ENCODE results near the gene ASIC3.
A peak's percentile ranks its signal among the peaks of the same experiment; 100 is the strongest.

ASIC3 gene

DNA sequence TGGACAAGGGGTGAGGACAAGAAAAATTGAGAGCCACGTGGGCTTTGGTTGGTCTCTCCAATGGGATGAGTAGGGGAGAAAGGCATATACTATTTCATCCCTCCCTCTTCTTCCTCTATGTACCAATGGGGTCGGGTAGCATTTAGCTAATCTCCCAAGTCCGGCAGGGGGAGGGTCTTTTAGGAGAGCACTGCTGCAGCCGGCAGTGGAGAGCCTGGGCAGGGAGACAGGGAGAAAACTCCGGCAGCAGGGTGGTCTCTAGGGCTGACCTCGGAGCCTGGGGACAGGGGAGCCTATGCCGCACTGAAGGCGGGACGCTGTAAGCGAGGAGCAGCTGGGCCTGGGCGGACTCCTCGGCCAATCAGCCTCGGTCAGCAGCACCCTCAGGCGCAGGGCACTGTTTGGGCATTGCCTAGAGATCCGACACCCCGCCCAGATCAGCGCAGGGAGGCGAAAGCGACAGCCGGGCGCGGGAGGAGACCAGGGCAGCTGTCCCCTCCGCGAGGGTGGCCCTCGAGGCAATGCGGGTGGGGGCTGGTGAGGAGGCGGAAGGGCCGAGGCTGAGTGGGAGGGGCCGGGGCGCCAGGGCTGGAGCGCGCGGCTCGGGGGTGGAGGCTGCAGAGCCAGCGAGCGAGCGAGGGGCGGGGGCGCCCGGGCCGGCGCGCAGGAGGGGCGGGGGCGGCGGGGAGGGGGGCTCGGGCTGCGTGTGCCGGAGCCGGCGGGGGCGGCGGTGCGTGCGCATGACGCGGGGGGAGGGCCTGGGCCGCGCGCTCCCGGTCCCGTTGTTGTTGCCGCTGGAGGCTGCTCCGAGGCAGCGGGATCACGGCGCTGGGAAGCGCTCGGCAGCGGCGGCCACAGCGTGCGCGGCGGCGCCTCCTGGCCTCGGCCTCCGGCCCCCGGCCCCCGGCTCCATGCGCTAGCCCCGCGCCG lies 37.6 kb downstream of the ASIC3 start, which contains the start of gene AGAP3:
AGAP3 (plus strand) TSS at position 785 of the 930 bp plus-strand sequence. CDS start 267 bp downstream, outside the sequence.
- DNase-seq, result peak; percentile 31 to 53 (median 52)
- H3K4me3 ChIP-seq (ENCODE audit: insufficient read depth, low read depth, low read length, poor library complexity, severe bottlenecking), result peak within 1 kb of the TSS; percentile 83
- peak within 1 kb of the TSS; percentile 59 for H3K27ac ChIP-seq (ENCODE audit: insufficient read depth, low read length, poor library complexity, severe bottlenecking)
- H3K4me1 ChIP-seq (ENCODE audit: control insufficient read depth, insufficient read depth, low read length, poor library complexity, severe bottlenecking), result peaks cover 44% of the 10 kb centered on the region
- H3K36me3 ChIP-seq (ENCODE audit: control insufficient read depth, insufficient read depth, low read length), result no peaks in the 10 kb centered on the region
- no peaks in the 10 kb centered on the region for H3K9me3 ChIP-seq (ENCODE audit: control insufficient read depth, low read length)
- no peaks in the 10 kb centered on the region for H3K27me3 ChIP-seq (replicated peaks; ENCODE audit: control insufficient read depth, insufficient read depth, low read length, poor library complexity, severe bottlenecking)

DNA sequence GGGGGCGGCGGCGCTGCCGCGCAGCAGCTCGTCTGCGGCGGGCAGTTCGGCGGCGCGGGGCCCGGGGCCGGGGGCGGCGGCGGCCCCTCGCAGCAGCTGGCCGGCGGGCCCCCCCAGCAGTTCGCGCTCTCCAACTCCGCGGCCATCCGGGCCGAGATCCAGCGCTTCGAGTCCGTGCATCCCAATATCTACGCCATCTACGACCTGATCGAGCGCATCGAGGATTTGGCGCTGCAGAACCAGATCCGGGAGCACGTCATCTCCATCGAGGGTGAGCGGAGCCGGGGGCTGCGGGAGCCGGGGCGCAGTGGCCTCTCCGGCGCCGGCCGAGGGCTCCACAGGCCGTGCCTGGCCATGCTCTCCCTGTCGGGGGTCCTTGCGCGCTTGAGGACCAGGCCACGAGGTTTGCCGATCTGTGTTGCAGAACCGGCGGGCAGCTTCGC lies 38.5 kb downstream of the ASIC3 start:
- Histone ChIP-seq H3K27ac (ENCODE audit: insufficient read depth, low read length, poor library complexity, severe bottlenecking) (peak overlapping the region; percentile 59), H3K36me3 (ENCODE audit: control insufficient read depth, insufficient read depth, low read length) (no peaks in the 10 kb centered on the region), H3K27me3 (replicated peaks; ENCODE audit: control insufficient read depth, insufficient read depth, low read length, poor library complexity, severe bottlenecking) (no peaks in the 10 kb centered on the region), H3K4me3 (ENCODE audit: insufficient read depth, low read depth, low read length, poor library complexity, severe bottlenecking) (peak overlapping the region; percentile 83), H3K4me1 (ENCODE audit: control insufficient read depth, insufficient read depth, low read length, poor library complexity, severe bottlenecking) (peaks cover 36% of the 10 kb centered on the region), H3K9me3 (ENCODE audit: control insufficient read depth, low read length) (no peaks in the 10 kb centered on the region)
- no peak for DNase-seq

DNA sequence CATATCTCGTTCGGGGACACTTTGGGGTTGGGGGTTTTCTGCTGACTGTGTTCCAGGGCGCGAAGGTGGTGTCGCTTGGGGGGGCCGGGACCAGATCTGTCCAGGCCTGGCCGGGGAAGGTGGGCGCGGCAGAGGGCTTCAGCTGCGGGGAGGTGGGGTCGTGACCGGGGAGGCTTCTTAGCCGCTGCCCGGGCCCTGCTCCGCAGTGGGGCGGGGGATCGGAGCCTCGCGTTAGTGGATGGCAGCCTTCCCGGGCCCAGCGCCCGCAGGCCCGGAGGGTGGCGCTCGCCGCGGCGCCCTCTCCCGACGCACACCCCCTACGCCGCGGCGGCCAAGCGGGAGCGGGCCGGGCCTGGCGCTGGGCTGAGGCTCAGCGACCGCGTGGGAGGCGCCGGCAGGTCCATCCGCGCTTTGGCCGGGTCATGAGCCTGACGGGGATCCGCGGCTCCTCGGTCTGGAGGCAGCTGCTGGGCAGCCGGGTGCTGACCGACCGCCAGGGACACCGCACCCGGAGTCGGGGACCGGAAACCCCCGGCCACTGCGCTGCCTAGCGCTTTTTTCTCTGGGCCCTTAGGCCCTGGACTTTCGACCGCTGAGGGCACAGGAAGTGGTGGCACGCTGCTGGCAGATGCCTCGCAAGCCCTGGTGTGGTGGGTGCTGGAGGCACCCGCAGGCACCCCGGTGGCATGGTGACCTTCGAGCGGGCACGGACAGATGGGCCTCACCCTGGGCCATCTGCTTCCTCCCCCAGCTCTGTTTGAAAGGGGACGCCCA lies 39.1 kb downstream of the ASIC3 start:
- no peak for DNase-seq
- H3K4me3 ChIP-seq (ENCODE audit: insufficient read depth, low read depth, low read length, poor library complexity, severe bottlenecking), result peak overlapping the region; percentile 83
- H3K9me3 ChIP-seq (ENCODE audit: control insufficient read depth, low read length), result no peaks in the 10 kb centered on the region
- no peaks in the 10 kb centered on the region for H3K27me3 ChIP-seq (replicated peaks; ENCODE audit: control insufficient read depth, insufficient read depth, low read length, poor library complexity, severe bottlenecking)
- no peaks in the 10 kb centered on the region for H3K36me3 ChIP-seq (ENCODE audit: control insufficient read depth, insufficient read depth, low read length)
- H3K4me1 ChIP-seq (ENCODE audit: control insufficient read depth, insufficient read depth, low read length, poor library complexity, severe bottlenecking), result peaks cover 30% of the 10 kb centered on the region
- peak overlapping the region; percentile 59 for H3K27ac ChIP-seq (ENCODE audit: insufficient read depth, low read length, poor library complexity, severe bottlenecking)

DNA sequence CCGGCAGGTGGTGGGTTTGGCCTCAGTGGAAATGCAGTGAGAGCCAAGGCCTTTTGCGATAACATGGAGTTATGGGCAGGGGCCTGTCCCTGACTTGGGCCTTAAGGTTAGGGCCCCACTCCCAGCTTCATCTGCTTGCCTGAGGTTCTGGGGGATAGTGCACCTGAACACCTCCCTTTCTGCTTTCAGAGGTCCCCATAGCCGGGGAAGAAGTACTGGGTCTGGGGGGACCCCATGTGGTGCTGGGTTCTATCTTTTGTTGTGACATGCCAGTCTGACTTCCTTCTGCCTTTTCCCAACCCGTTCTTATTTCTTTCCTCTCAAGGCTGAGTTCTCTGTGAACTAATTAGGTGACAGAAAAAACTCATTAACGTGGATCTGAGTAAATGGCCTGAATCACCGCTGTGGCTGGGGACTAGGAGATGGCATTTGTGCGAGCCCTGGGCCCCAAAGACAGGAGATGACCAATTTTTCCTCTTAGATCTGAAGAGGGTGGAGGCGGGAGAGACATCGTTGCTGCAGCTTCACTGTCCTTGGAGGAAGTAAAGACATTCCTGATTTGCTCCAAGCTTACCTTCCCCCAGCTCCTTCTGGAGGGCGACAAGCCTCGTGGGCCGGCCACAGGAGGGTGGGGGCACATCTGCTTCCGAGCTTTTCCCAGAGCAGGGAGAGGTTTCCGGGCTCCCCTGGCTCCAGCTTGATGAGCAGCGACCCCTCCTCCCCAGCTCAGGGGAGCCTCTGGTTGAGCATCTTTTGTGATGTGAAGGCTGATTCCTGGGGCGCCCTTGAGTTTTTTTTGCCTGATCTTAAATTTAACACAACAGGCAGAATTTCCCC lies 39.9 kb downstream of the ASIC3 start:
- peak overlapping the region; percentile 83 for H3K4me3 ChIP-seq (ENCODE audit: insufficient read depth, low read depth, low read length, poor library complexity, severe bottlenecking)
- H3K27me3 ChIP-seq (replicated peaks; ENCODE audit: control insufficient read depth, insufficient read depth, low read length, poor library complexity, severe bottlenecking), result no peaks in the 10 kb centered on the region
- no peak for DNase-seq
- no peaks in the 10 kb centered on the region for H3K9me3 ChIP-seq (ENCODE audit: control insufficient read depth, low read length)
- H3K27ac ChIP-seq (ENCODE audit: insufficient read depth, low read length, poor library complexity, severe bottlenecking), result peak overlapping the region; percentile 59
- H3K4me1 ChIP-seq (ENCODE audit: control insufficient read depth, insufficient read depth, low read length, poor library complexity, severe bottlenecking), result peaks cover 26% of the 10 kb centered on the region
- H3K36me3 ChIP-seq (ENCODE audit: control insufficient read depth, insufficient read depth, low read length), result no peaks in the 10 kb centered on the region

DNA sequence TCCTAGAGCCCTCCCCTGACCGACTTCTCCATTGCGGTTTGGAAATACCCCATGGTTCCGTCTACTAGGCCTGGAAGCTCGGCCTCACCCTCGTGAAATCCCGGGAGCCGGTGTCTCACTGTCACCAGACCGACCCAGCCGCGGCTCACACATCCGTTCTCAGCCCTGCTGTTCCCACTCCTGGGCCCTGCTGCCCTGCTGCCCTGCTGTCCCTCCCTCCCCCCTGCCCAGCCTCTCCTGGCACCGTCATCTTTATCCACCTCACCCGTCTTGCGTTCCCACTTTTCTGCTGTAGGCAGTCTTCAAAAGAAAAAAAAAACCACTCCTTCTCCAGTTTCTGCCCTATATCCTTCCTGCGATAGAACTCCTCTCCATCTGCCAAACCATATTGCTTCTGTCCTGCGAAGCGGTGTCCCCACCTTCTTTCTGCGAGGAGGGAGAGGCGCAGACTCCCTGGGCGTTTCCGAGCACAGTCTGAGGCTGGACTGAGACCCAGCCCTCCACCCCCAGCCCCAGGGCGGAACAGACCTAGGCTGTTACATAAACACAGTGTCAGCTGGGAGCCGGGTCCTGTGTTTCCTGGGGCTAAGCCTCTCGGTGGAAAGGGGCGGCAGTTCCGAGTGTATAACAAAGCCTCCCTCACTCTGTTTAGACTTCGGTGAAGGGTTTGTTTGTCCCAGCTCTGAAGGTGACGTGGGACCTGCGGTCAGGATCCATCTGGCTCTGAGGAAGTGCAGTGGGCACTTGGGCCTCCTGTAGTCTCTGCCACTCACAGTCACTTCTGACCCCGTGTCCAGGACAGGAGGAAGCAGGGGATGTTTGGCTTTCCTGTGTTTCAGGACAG lies 40.7 kb downstream of the ASIC3 start:
- Histone ChIP-seq H3K9me3 (ENCODE audit: control insufficient read depth, low read length) (no peaks in the 10 kb centered on the region), H3K27ac (ENCODE audit: insufficient read depth, low read length, poor library complexity, severe bottlenecking) (no peak overlapping the region), H3K27me3 (replicated peaks; ENCODE audit: control insufficient read depth, insufficient read depth, low read length, poor library complexity, severe bottlenecking) (no peaks in the 10 kb centered on the region), H3K36me3 (ENCODE audit: control insufficient read depth, insufficient read depth, low read length) (no peaks in the 10 kb centered on the region), H3K4me1 (ENCODE audit: control insufficient read depth, insufficient read depth, low read length, poor library complexity, severe bottlenecking) (peaks cover 20% of the 10 kb centered on the region), H3K4me3 (ENCODE audit: insufficient read depth, low read depth, low read length, poor library complexity, severe bottlenecking) (no peak overlapping the region)
- no peak for DNase-seq

DNA sequence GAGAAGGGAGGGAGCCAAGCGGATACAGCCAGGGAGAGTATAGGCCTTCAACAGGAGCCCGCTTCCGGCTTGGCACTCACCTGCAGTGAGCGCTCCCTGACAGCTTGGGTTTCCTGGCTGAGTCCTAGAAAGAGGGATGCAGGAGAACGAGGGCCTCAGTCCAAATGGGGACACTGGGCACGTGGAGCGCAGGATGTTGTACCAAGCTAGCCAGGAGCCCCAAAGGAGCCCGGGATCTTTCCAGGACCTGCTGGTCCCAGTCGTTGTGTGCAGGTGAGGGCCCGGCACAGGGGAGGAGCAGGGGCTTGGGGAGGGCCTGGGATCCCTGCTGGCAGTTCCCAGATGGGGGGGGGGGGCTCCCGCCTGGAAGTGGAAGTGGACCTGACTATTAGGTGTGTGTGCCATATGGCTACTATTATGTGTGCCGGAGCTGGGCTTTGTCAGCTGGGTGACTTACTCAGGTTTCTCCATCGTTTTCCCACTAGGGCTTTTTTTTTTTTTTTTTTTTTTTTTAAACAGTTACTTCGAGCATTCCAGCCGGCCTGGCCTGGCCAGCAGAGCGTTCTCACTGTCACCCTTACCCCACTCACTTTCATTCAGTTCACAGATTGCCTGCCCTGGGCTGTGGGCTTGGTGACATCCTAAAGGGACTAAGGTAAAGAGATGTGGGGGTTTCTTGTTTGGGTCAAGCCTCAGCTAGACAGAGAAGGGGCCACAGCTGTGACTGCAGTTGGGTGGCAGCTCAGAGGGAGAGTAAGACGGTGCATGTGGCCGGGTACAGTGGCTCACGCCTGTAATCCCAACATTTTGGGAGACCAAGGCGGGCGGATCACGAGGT lies 41.8 kb downstream of the ASIC3 start:
- no peak for DNase-seq
- Histone ChIP-seq H3K36me3 (ENCODE audit: control insufficient read depth, insufficient read depth, low read length) (no peaks in the 10 kb centered on the region), H3K9me3 (ENCODE audit: control insufficient read depth, low read length) (no peaks in the 10 kb centered on the region), H3K27ac (ENCODE audit: insufficient read depth, low read length, poor library complexity, severe bottlenecking) (no peak overlapping the region), H3K27me3 (replicated peaks; ENCODE audit: control insufficient read depth, insufficient read depth, low read length, poor library complexity, severe bottlenecking) (no peaks in the 10 kb centered on the region), H3K4me3 (ENCODE audit: insufficient read depth, low read depth, low read length, poor library complexity, severe bottlenecking) (no peak overlapping the region), H3K4me1 (ENCODE audit: control insufficient read depth, insufficient read depth, low read length, poor library complexity, severe bottlenecking) (peaks cover 19% of the 10 kb centered on the region)

DNA sequence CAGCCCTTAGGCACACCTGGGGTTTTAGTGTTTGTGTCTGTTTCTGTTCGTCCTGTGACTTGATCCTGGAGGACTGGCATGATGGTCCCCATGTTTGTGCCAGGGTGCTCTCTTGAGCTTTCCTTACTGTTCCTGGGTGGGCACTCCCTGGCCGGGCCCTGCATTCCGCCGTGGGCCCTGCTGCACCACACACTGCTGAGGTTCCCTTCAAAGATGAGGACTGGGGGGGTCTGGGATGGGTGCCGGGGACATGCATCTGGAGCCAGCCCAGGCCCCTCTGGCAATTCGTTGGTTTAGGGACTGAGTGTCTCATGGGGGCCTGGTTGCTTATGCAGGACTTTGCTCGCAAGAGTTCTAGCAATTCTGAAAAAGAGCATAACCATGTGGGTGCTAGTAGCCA lies 42.7 kb downstream of the ASIC3 start:
- H3K4me1 ChIP-seq (ENCODE audit: control insufficient read depth, insufficient read depth, low read length, poor library complexity, severe bottlenecking), result peaks cover 13% of the 10 kb centered on the region

DNA sequence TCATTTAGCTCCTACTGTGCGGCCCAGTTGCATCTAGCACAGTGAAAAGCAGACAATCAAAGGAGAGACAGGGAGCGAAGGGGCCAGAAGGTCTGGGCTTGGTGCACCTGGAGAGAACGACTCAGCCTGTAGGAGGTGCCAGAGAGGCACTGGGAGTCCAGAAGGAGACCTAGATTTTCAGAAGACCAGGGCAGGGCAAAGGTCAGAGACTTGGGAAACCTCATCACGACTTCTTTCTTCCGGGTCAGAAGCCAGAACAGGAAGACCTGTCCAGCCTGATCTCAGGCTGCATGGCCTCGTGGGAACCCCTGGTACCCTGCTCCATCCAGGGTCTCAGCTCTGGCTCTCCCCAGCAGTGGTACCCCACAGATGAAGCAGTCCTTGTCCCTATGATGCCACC lies 43.1 kb downstream of the ASIC3 start:
- DNase-seq, result no peak
- H3K4me3 ChIP-seq (ENCODE audit: insufficient read depth, low read depth, low read length, poor library complexity, severe bottlenecking), result no peak overlapping the region
- peaks cover 13% of the 10 kb centered on the region for H3K4me1 ChIP-seq (ENCODE audit: control insufficient read depth, insufficient read depth, low read length, poor library complexity, severe bottlenecking)
- no peaks in the 10 kb centered on the region for H3K9me3 ChIP-seq (ENCODE audit: control insufficient read depth, low read length)
- no peaks in the 10 kb centered on the region for H3K27me3 ChIP-seq (replicated peaks; ENCODE audit: control insufficient read depth, insufficient read depth, low read length, poor library complexity, severe bottlenecking)
- H3K36me3 ChIP-seq (ENCODE audit: control insufficient read depth, insufficient read depth, low read length), result no peaks in the 10 kb centered on the region
- no peak overlapping the region for H3K27ac ChIP-seq (ENCODE audit: insufficient read depth, low read length, poor library complexity, severe bottlenecking)

More for the DNA sequence above, 42.7 kb downstream of the ASIC3 start:
- Histone ChIP-seq H3K27ac (ENCODE audit: insufficient read depth, low read length, poor library complexity, severe bottlenecking) (no peak overlapping the region), H3K4me3 (ENCODE audit: insufficient read depth, low read depth, low read length, poor library complexity, severe bottlenecking) (no peak overlapping the region), H3K27me3 (replicated peaks; ENCODE audit: control insufficient read depth, insufficient read depth, low read length, poor library complexity, severe bottlenecking) (no peaks in the 10 kb centered on the region), H3K36me3 (ENCODE audit: control insufficient read depth, insufficient read depth, low read length) (no peaks in the 10 kb centered on the region), H3K9me3 (ENCODE audit: control insufficient read depth, low read length) (no peaks in the 10 kb centered on the region)
- DNase-seq, result no peak

Data from effector memory CD4-positive, alpha-beta T cell (primary cell).